Hematopoietic multipotent progenitor cell treated with erythropoietin and hydrocortisone succinate and interleukin-3 and kit ligand, for 17 days (in vitro differentiated cells): Measurements from ENCODE around the gene PDIA6.
"Not testable (repeated sequence)": the region's sequence is repeated elsewhere in the genome, so short reads cannot be mapped to it uniquely, and the experiment has no call there.

ENCODE experiments used
- DNase-seq: peaks from one replicate; pipeline ENCODE4 v3.0.0-alpha.2; 2015; ENCODE audit warnings: low spot score

Gene PDIA6

DNA sequence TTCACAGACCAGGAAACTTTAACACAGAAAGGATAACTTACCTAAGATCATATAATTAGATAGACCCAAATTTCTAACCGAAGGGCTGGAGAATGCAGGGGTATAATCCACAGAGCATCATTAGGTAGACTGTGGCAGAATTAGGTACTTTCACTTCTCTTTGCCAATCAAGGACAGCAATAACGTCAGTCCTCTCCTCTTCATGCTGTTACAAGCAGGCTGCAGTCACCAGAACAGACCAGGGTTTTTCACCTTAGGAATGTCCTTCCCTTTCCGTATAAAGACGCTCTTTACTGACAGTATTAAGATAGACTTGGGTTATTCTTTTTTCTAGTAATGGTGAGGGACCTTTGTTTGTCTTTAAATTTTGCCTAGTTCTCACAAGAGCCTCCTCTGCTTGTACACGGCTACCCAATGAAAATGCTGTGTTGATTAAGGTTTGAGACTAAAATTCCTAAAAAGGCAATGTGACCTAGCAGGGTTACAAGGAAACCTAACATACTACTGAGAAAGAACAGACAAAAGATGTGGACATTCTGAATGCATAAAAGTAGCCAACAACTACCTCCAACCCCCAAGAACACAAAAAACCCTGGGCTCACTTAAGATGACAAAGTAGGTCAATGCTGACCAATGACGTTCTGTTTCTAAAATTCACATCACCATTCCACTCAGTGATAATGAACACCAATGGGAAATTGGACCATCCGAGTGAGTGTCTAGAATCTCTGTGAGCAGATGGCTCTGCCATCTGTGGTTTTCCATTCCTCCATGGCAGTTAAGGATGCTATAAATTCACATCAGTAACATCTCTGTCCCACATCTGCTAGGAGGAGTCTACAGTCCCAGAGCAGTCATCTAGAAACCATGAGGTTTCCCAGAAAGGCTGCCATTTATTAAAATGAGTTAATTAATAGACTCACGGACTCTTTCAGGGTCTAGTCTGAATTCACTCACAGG, 2.1 kb downstream of the PDIA6 start:
- DNase-seq, result no peak

GRCh38 chr2:10806543-10806942, 6.0 kb downstream of the PDIA6 start:
- no peak for DNase-seq

DNA sequence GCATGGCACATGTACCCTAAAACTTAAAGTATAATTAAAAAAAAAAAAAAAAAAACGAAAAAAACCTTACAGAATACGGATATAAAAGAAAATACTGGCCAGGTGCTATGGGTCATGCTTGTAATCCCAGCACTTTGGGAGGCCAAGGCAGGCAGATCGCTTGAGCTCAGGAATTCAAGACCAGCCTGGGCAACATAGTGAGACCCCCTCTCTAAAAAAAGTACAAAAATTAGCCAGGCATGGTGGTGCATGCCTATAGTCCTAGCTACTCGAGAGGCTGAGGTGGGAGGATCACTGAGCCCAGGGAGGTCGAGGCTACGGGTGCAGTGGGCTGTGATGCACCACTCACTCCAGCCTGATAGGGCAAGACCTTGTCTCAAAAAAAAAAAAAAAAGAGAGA, 6.6 kb downstream of the PDIA6 start:
- not testable (repeated sequence) for DNase-seq

GRCh38 chr2:10802657-10803056, 9.9 kb downstream of the PDIA6 start:
- DNase-seq, result no peak

DNA sequence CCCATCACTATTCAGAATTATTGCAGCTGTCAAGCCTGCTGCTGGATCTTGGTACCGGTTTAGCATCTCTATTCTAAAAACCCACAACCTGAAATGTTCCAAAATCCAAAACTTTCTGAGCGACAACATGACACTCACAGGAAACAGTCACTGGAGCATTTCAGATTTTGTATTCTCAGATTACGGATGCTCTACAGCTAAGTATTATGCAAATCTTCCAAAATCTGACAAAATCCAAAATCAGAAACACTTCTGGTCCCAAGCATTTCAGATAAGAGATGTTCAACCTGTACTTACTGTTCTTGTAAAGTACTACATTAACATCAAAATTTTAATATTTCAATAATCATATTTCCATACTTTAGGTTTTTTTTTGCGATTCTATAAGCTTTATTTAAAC, 12.4 kb downstream of the PDIA6 start:
- DNase-seq, result no peak

DNA sequence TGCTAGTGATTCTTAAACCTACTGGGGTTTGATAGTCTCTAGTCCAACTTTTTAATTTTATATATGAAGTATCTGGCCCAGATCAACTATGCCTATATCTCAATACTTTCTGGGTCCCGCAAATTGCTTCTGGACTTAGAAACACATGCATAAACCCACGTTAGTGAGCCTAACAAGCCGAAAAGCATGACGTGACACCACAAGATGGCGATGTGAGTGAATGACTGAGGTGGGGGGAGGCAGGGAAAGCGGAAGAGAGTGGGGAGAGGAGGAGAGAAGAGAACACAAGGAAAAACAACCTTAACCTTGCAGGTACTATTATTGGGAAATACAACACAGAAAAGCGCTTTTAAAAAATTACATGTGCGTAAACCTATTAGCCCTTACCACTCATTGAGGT, 13.8 kb downstream of the PDIA6 start:
- DNase-seq, result no peak

DNA sequence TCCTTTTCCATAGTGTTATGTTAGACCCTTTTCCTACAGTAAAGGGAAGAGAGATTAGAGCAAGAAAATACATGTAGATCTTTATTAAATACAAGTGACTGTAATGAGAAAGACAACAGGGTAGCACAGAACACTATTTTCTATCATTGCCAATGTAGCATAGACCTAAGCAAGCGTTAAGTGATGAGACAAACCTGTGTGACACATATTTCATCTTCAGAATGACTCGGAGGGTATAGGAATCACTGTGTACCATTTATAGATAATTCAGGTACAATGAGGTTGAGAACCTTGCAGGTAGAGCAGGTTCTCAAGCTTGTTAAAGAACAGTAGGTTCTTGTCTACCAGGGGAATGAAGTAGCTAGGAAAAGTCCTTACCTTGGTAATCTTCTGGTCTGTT, 15.9 kb downstream of the PDIA6 start:
- DNase-seq, result no peak

DNA sequence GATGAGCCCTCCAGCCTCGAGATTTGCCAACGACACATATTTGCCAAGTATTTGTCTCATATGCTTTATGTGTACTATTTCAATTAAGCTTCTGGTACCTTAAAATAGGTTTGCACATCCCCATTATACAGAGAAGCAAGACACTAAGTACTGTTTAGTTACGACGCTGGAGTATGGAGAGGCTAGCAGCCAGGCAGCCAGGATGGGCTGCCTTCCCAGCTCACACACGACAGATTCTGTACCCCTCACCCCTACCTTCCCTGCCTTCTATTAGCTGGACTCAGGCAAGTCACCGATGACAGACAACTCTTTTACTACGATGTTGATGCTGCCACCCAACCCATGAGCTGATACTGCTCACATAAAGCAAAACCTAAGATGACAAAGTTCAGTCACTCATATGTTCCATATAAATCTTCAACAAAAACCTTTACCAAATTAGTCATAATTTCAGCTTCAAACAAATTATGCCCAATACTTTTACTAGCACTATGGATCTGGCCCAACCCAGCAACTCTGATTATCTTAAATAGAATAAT, 17.0 kb downstream of the PDIA6 start:
- no peak for DNase-seq

DNA sequence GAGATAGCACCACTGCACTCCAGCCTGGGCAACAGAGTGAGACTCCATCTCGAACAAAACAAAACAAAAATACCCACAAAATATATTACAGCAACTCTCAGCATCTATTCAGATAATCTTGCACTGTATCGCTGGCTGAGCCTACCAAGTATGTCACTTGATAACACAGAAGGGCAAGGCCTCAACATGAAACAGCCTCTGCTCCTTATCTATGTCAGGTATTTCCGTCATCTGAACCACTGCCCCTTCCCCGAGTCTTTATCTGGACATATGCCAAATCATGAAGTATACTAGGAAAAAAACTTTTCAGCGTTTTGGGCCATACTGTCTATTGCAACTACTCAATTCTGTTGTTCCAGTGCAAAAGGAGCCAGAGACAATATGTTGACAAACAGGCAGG, 17.7 kb downstream of the PDIA6 start:
- no peak for DNase-seq

DNA sequence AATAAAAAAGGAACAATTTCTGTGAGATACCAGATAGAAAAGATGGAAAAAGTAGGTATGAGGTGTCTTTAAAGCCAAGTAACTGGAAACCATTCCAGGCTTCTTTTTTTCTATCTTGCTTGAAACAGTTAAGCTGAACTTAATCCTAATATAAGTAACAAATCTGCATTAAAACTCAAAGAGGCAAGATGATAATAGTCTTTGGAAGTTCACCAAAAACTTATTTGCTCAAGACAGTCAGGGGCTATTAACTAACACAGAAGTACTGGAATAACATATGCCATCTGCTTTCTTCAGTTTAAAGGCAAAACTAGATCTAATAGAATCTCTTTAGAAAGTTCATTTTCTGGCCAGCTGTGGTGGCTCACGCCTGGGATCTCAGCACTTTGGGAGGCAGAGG, 18.8 kb downstream of the PDIA6 start:
- no peak for DNase-seq

- DNase-seq, result no peak
Measured at GRCh38 chr2:10792660-10793400, 19.8 kb downstream of the PDIA6 start.

DNA sequence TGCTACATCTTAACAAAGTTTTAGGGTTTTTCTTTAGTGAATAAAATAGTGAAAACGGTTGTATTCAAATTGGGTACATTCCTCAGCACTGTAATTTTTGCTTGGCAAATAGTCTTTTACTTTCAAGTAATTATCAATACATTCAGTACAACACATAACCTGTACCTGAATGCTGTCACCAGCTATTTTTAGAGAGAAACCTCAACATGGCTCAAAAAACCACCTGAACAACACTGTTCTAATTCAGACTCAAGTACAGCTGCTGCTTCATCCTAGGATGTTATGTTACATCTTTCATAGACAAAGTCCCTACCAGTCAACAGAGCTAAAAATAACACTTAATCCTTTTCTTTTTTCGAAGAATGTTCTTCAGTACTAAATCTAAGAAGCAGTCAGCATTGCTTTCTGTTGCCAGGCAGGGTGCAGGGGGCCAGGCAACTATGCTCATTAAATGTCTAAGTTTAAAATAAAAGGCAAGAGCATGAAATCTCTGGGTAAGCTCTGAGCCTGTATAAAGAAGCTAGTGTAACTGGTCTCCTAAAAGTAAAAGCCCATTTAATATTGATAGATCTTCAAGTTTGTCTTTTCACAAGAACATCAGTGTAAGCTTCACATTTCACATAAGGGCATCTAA, 20.5 kb downstream of the PDIA6 start:
- DNase-seq, result no peak

- no peak for DNase-seq
Measured at GRCh38 chr2:10790228-10790973, 22.2 kb downstream of the PDIA6 start.

DNA sequence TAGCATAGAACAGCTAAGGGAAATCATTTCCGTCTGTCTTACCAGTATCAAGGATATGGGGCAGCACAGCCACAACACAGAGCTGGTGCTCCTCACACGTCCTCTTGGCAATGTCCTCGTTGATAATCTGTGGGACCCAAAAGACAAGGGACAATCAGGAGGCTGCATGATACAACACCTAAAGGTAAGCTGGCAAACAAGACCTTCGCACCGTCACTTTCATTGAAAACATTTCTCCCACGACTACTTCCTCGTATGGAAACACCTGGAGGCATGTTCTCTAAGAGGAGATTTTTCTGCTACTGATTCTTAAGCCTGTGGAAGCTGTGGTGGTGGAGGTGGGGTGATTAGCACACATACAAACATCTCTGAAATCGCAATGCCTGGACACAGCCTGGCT, 23.7 kb downstream of the PDIA6 start:
- DNase-seq, result no peak

GRCh38 chr2:10787176-10787968, 25.2 kb downstream of the PDIA6 start:
- peak; percentile 23 for DNase-seq

DNA sequence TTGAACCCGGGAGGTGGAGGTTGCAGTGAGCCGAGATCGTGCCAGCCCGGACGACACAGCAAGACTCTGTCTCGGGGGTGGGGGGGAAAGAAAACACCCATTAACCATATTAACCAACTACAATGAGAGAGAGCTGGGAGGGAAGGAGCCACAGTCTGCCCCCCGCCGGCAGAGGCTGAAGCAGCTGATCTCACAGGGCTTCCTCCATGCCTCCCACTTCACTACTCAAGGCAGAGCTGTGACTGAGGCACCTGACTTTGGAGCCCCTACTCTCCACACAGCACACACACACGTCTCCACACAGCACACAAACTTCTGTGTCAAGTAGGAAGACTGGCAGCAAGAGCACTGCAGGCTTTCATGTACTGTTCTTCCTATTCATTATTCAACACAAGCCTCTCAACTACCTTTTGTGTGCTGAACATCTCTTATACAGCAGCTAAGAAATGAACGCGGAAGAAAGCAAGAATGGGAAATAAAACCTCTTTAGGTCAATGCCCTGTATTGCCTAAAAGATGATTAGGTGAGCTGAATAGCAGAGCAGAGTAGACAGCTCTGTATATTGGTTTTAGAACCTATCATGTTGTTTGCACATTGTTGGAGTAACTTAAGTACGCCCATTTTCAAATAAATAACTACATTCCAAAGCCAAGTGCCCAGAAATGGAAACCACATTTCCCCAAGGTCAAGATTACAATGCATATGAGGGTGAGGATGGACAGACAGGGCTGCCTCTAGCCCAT, 26.2 kb downstream of the PDIA6 start:
- DNase-seq, result no peak

DNA sequence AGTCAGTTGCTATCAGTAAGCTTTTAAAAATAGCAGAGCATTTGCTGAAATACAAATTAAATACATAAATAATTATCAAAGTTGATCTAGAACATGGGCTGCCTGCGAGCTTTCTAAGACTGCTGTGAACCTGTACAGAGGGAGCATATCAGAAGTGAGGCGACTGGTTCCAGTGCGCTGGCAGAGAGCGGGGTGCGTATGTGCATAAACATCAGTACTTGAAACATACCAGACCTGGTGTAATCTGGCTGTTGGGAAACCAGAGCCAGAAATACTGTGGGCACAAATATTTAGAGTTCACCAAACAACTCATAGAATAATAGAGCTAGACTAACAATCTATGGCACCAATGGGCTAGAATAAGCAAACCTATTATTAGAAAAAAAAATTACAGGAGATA, 27.3 kb downstream of the PDIA6 start:
- no peak for DNase-seq

- DNase-seq, result no peak
Measured at GRCh38 chr2:10784719-10785118, 27.9 kb downstream of the PDIA6 start.

GRCh38 chr2:10783421-10783820, 29.2 kb downstream of the PDIA6 start:
- no peak for DNase-seq

- no peak for DNase-seq
Measured at GRCh38 chr2:10781746-10782145, 30.8 kb downstream of the PDIA6 start.
